ENCODE results near the gene ANKH.

DNA sequence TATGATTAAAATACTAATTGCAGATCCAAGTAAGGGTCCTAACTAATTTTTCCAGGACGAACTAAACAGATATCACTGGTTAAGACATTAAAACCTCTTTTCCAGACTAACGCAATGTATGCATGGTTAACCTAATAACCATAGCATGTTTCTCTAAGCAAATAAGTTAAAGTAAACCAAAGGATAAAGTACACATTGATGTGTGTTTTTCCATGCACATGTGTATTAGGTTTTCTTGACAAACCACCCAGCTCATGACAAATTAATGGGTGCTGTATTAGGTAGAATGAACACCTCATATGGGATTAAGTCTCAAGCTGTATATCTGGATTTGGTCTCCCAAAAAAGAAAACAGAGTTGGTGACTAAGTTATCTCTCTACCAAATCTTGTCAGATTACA, 45.6 kb downstream of the ANKH start:
- TF ChIP-seq, protein P1, sequence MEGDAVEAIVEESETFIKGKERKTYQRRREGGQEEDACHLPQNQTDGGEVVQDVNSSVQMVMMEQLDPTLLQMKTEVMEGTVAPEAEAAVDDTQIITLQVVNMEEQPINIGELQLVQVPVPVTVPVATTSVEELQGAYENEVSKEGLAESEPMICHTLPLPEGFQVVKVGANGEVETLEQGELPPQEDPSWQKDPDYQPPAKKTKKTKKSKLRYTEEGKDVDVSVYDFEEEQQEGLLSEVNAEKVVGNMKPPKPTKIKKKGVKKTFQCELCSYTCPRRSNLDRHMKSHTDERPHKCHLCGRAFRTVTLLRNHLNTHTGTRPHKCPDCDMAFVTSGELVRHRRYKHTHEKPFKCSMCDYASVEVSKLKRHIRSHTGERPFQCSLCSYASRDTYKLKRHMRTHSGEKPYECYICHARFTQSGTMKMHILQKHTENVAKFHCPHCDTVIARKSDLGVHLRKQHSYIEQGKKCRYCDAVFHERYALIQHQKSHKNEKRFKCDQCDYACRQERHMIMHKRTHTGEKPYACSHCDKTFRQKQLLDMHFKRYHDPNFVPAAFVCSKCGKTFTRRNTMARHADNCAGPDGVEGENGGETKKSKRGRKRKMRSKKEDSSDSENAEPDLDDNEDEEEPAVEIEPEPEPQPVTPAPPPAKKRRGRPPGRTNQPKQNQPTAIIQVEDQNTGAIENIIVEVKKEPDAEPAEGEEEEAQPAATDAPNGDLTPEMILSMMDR (IDR thresholded peaks at IDR 0.05; ENCODE audit: poor library complexity) = no peak
- no peak for TF ChIP-seq EZH2 (IDR thresholded peaks at IDR 0.05; ENCODE audit: borderline replicate concordance)
